Body of pancreas (tissue), 4 donors: ENCODE results near the gene SLC22A3.
"Not testable (repeated sequence)": the region's sequence is repeated elsewhere in the genome, so short reads cannot be mapped to it uniquely, and the experiment has no call there.

Experiments
- POLR2A ChIP-seq, 3 donors: fragments of 450-650 bp; IDR thresholded peaks; one replicate each; pipeline ENCODE4 v1.6.1; 2016; ENCODE audit warnings: antibody characterized with exemption in 3 of 3, mild to moderate bottlenecking in 2 of 3
- TF ChIP-seq, protein P1 (sequence below), 7 experiments: fragments of 450-650 bp in 4 of 7; fragments of 200-600 bp in 3 of 7; sonication (generic) in 3 of 7; IDR thresholded peaks; one replicate each; pipeline ENCODE4 v1.5.1; 2016 to 2019; ENCODE audit warnings: antibody characterized with exemption in 7 of 7

DNA sequence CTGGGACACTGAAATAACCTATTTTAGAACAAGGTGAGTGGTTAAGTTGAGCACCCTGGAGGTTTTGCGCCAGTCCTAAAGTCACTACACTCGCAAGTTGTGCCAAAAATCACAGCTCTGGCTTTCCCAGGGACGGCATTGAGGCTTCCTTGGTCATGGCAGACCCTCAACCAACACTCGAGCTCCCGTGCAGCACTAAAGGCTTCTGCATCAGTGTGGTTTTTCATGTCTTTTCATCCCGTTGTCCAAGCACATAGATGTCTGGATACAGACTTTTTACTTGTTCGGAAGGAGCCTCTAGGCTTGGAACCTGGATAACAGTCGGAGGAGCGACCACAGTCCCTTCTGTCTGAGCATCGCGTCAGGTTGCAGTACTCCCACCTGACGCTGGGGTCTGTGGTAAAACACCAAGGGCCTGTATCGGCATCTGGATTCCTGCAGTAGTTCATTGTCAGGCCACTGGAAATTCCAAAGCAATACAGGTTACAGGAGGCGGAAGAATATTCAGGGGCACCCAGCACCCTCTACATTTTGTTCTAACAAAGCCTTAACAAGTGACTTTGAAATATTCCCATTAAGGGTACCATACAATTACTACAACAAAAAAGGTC lies 119.2 kb downstream of the SLC22A3 start:
- TF ChIP-seq, protein P1, sequence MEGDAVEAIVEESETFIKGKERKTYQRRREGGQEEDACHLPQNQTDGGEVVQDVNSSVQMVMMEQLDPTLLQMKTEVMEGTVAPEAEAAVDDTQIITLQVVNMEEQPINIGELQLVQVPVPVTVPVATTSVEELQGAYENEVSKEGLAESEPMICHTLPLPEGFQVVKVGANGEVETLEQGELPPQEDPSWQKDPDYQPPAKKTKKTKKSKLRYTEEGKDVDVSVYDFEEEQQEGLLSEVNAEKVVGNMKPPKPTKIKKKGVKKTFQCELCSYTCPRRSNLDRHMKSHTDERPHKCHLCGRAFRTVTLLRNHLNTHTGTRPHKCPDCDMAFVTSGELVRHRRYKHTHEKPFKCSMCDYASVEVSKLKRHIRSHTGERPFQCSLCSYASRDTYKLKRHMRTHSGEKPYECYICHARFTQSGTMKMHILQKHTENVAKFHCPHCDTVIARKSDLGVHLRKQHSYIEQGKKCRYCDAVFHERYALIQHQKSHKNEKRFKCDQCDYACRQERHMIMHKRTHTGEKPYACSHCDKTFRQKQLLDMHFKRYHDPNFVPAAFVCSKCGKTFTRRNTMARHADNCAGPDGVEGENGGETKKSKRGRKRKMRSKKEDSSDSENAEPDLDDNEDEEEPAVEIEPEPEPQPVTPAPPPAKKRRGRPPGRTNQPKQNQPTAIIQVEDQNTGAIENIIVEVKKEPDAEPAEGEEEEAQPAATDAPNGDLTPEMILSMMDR (IDR thresholded peaks at IDR 0.05): not testable (repeated sequence)
- TF ChIP-seq POLR2A (IDR thresholded peaks at IDR 0.05): not testable (repeated sequence)
